Right renal cortex interstitium (tissue), 3 donors: ENCODE data around the gene GALNT18. TPM values are rescaled to one million over a fixed set of nuclear protein-coding genes. Genes with fewer than 3 reads are reported as not detected.

Experiments used
- DNase-seq, 3 donors: peaks; one replicate each; pipeline ENCODE4 v3.0.0-alpha.2; 2013; ENCODE audit warnings: low read depth in 3 of 3, low spot score in 2 of 3
- polyA plus RNA-seq, 3 donors: library from polyadenylated mRNA; unstranded; fragments of 120-200 nt; gene quantifications; one replicate each; pipeline ENCODE4 v1.2.1, GENCODE V29; 2013; ENCODE audit not compliant: insufficient read length in 3 of 3

Gene GALNT18
- polyA plus RNA-seq, 3 donors: 25.5 to 28.8 (median 25.7) TPM

- no peak for DNase-seq
Observed at GRCh38 chr11:11230087-11230486, 391.7 kb downstream of the GALNT18 start.

DNA sequence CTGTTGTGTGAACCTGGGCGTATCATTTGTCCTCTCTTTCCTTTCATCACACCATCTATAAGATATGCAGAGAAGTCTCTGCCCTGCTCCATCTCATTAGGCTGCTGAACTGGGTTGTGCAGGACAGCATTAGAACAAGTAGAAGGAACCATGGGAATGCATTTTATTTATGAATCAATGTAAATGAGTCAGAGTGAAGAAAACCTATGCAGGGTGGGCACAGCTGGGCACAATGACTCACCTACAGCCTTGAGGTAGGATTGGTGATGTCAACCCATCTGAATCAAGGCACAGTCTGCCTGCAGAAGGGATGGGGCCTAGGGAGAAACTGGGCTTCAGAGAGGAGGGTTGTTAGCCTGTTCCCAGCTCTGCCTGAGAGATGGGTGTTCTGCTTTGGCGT is 392.2 kb downstream of the GALNT18 start:
- DNase-seq: no peak

GRCh38 chr11:11227296-11228085 is 394.3 kb downstream of the GALNT18 start:
- no peak for DNase-seq

Other genes starting within 250 kb of the GALNT18 start
- gene USP47, start 220.0 kb upstream of the GALNT18 start, polyA plus RNA-seq: 10 to 100 TPM; 90.4 to 97.5 (median 91.0) TPM